Colonic mucosa (tissue), 4 donors: ENCODE results near the gene NUDT6. TPM values are rescaled to one million over a fixed set of nuclear protein-coding genes. Genes with fewer than 3 reads are reported as not detected.

Experiments used
- DNase-seq: peaks from one replicate; pipeline ENCODE4 v3.0.0-alpha.2; 2020
- H3K27ac ChIP-seq: fragments of 200-600 bp; one replicate; pipeline ENCODE4 v1.8.0; 2021
- H3K27me3 ChIP-seq: fragments of 200-600 bp; one replicate; pipeline ENCODE4 v1.8.0; 2021
- H3K36me3 ChIP-seq: fragments of 200-600 bp; one replicate; pipeline ENCODE4 v1.8.0; 2021
- H3K4me1 ChIP-seq: fragments of 200-600 bp; one replicate; pipeline ENCODE4 v1.8.0; 2021; ENCODE audit warnings: mild to moderate bottlenecking
- H3K4me3 ChIP-seq: fragments of 200-600 bp; one replicate; pipeline ENCODE4 v1.8.0; 2021
- H3K9ac ChIP-seq, 2 donors: one replicate each; pipeline ENCODE4 v1.7.0; 2013; ENCODE audit warnings: control low read depth in 2 of 2, low read depth in 2 of 2, low read length in 2 of 2
- H3K9me3 ChIP-seq: fragments of 200-600 bp; one replicate; pipeline ENCODE4 v1.8.0; 2021
- intact Hi-C: fragments of 100-400 bp; cut with DNase I; formaldehyde crosslinking; loops from one replicate; pipeline ENCODE4 v1.14.1; 2022
- total RNA-seq, 2 donors: library from RNA; stranded (reverse); fragmentation: NEBNext Ultra II Directional in 1 of 2; extraction: Animal tissue kit (Norgen Biotek cat#: 25700) in 1 of 2; gene quantifications; one replicate each; pipeline ENCODE4 v1.2.1, GENCODE V29; 2021
- TF ChIP-seq, protein P1 (sequence below): fragments of 200-600 bp; IDR thresholded peaks from one replicate; pipeline ENCODE4 v1.8.0; 2022; ENCODE audit warnings: antibody characterized with exemption, mild to moderate bottlenecking
- donor health status: healthy.
- donor health status: DM: no; HTN: no; CAD: no.
- donor health status: DM: no; HTN: no; CAD: no.

The NUDT6 gene
- total RNA-seq, 2 donors from 2014 or later: 7.9 to 8.3 TPM

GRCh38 chr4:122863639-122864038 is 58.8 kb downstream of the NUDT6 start:
- no peak for DNase-seq
- H3K36me3 ChIP-seq: no peaks in the 10 kb centered on the region
- H3K27me3 ChIP-seq: no peaks in the 10 kb centered on the region
- H3K27ac ChIP-seq: no peak overlapping the region
- TF ChIP-seq, protein P1, sequence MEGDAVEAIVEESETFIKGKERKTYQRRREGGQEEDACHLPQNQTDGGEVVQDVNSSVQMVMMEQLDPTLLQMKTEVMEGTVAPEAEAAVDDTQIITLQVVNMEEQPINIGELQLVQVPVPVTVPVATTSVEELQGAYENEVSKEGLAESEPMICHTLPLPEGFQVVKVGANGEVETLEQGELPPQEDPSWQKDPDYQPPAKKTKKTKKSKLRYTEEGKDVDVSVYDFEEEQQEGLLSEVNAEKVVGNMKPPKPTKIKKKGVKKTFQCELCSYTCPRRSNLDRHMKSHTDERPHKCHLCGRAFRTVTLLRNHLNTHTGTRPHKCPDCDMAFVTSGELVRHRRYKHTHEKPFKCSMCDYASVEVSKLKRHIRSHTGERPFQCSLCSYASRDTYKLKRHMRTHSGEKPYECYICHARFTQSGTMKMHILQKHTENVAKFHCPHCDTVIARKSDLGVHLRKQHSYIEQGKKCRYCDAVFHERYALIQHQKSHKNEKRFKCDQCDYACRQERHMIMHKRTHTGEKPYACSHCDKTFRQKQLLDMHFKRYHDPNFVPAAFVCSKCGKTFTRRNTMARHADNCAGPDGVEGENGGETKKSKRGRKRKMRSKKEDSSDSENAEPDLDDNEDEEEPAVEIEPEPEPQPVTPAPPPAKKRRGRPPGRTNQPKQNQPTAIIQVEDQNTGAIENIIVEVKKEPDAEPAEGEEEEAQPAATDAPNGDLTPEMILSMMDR: no peak
- no peaks in the 10 kb centered on the region for H3K9me3 ChIP-seq
- intact Hi-C loops: no loop called here
- H3K4me3 ChIP-seq: no peak overlapping the region
- H3K4me1 ChIP-seq: no peaks in the 10 kb centered on the region
- H3K9ac ChIP-seq: no peak overlapping the region

DNA sequence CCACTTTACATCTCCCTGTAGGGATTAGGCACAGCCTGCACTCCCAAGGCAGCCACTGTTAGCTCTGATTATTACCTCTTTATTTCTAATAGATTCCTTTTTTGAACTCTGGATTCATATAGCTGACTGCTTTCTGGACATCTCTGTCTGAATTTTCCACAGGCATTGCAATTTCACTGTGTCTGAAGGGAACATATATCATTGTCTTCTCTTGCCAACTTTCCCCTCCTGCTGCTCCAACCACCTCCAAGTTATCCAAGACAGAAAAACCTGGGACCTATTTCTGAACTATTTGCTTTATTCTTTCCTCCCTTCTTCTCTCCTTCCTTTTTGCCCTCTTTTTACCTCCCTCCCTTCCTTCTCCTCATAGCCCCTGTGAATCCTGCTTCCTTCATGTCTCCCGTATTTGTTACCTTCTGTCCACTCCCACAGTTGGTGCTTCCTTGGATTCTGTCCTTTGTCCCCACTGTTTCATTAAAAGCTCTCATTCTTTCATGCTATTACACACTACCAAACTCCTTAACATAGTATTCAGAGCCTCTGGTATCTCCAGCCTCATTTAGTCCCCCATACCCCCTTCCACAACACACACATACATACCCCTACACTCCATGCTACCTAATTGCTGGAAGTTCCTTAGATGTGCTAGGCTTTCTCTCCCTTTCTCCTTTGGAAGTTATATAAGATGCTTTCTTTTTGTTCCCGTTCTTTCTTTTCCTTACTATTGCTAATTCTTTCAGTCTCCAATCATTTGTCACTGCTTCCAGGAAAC is 61.0 kb downstream of the NUDT6 start:
- Histone ChIP-seq H3K4me3 (no peak overlapping the region), H3K27me3 (no peaks in the 10 kb centered on the region), H3K4me1 (no peaks in the 10 kb centered on the region), H3K27ac (no peak overlapping the region), H3K9ac (no peak overlapping the region), H3K9me3 (no peaks in the 10 kb centered on the region), H3K36me3 (no peaks in the 10 kb centered on the region)
- TF ChIP-seq, protein P1: no peak
- intact Hi-C loops: no loop called here
- no peak for DNase-seq

DNA sequence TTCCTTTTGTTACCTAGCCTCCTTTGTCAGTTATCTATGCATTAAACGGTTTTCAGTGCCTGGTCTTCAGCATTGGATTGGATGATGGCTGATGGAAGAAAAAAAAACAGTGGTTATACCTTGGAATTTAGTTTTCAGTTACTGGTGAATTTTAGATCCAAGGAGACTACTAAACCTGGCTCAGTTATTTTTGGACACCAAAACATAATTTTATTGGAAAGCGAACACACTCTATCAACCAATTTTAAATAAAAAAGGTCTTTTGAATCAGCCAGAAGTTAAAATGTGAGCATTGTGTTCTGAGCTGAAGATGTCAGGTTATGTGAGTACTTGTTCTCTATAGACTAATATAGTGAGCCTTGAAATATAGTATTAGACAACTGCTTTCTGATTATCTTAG is 63.7 kb downstream of the NUDT6 start:
- Histone ChIP-seq H3K9me3 (no peaks in the 10 kb centered on the region), H3K27ac (no peak overlapping the region), H3K27me3 (no peaks in the 10 kb centered on the region), H3K4me1 (no peaks in the 10 kb centered on the region), H3K9ac (no peak overlapping the region), H3K36me3 (no peaks in the 10 kb centered on the region), H3K4me3 (no peak overlapping the region)
- intact Hi-C loops: no loop called here
- no peak for DNase-seq
- TF ChIP-seq, protein P1: no peak

- no peak overlapping the region for H3K27ac ChIP-seq
- H3K4me1 ChIP-seq: no peaks in the 10 kb centered on the region
- no peak for DNase-seq
These were observed 65.2 kb downstream of the NUDT6 start for GRCh38 chr4:122857160-122857559.

GRCh38 chr4:122855353-122855890 is 67.0 kb downstream of the NUDT6 start:
- Histone ChIP-seq H3K36me3 (no peaks in the 10 kb centered on the region), H3K9ac (no peak overlapping the region), H3K27me3 (no peaks in the 10 kb centered on the region), H3K27ac (no peak overlapping the region), H3K4me3 (no peak overlapping the region), H3K9me3 (no peaks in the 10 kb centered on the region), H3K4me1 (no peaks in the 10 kb centered on the region)
- TF ChIP-seq, protein P1: no peak
- intact Hi-C loops: no loop called here
- DNase-seq: no peak

More at GRCh38 chr4:122857160-122857559, 65.2 kb downstream of the NUDT6 start:
- H3K36me3 ChIP-seq: no peaks in the 10 kb centered on the region
- H3K4me3 ChIP-seq: no peak overlapping the region
- no peak overlapping the region for H3K9ac ChIP-seq
- intact Hi-C loops: no loop called here
- H3K27me3 ChIP-seq: no peaks in the 10 kb centered on the region
- TF ChIP-seq, protein P1: no peak
- no peaks in the 10 kb centered on the region for H3K9me3 ChIP-seq
